SK-N-SH (cell line): ENCODE results near the gene RAF1. TPM values are rescaled to one million over a fixed set of nuclear protein-coding genes. Genes with fewer than 3 reads are reported as not detected.
"Not testable (repeated sequence)": the region's sequence is repeated elsewhere in the genome, so short reads cannot be mapped to it uniquely, and the experiment has no call there.

Experiments used
- CTCF ChIA-PET: fragments of 300-600, 350-600 bp; formaldehyde crosslinking; extraction: SDS; loops from one replicate; lab custom pipeline; 2021; lab: Yijun Ruan, JAX
- POLR2A ChIA-PET: fragments of 350-600 bp; sonication (Branson Sonifier 250); formaldehyde crosslinking; extraction: SDS; loops from one replicate; lab custom pipeline; 2020; ENCODE audit warnings: antibody characterized with exemption, inconsistent platforms; lab: Yijun Ruan, JAX
- DNase-seq: peaks from one replicate; pipeline ENCODE4 v3.0.0; 2012
- H2AFZ ChIP-seq: fragments of 200-600 bp; sonication (generic); 2 replicates; pipeline ENCODE4 v1.8.1; 2016; ENCODE audit warnings: antibody characterized with exemption, mild to moderate bottlenecking, low read depth
- H3F3A ChIP-seq: fragments of 200-600 bp; sonication (generic); replicated peaks from 2 replicates; pipeline ENCODE3; 2016; ENCODE audit warnings: antibody characterized with exemption, mild to moderate bottlenecking; ENCODE audit not compliant: insufficient read depth
- H3K27ac ChIP-seq, 2 experiments: fragments of 200-500 bp in 1 of 2; fragments of 200-600 bp in 1 of 2; sonication (Bioruptor generic) in 1 of 2; sonication (generic), shearing (Covaris generic) in 1 of 2; 2 replicates each; pipeline versions ENCODE4 v1.5.1 to v1.6.1; 2014 to 2016; ENCODE audit warnings: low read depth in 2 of 2, inconsistent platforms in 1 of 2, low read length in 1 of 2, mild to moderate bottlenecking in 1 of 2, mixed read lengths in 1 of 2
- H3K27me3 ChIP-seq: fragments of 200-600 bp; sonication (generic), shearing (Covaris generic); 2 replicates; pipeline ENCODE4 v1.6.1; 2016; ENCODE audit warnings: mixed run types; ENCODE audit not compliant: insufficient read depth
- H3K36me3 ChIP-seq, 2 experiments: fragments of 200-500 bp in 1 of 2; fragments of 200-600 bp in 1 of 2; sonication (Bioruptor generic) in 1 of 2; sonication (generic) in 1 of 2; replicated peaks in 1 of 2; 2 replicates each; pipeline versions ENCODE3 to v1.5.1; 2014 to 2016; ENCODE audit warnings: low read length in 1 of 2, mild to moderate bottlenecking in 1 of 2; ENCODE audit not compliant: insufficient read depth in 2 of 2, control insufficient read depth in 1 of 2
- H3K4me1 ChIP-seq, 2 experiments: fragments of 200-500 bp in 1 of 2; fragments of 200-600 bp in 1 of 2; sonication (Bioruptor generic) in 1 of 2; sonication (generic), shearing (Covaris generic) in 1 of 2; 2 replicates each; pipeline versions ENCODE4 v1.5.1 to v1.6.1; 2014 to 2016; ENCODE audit warnings: low read depth in 1 of 2, low read length in 1 of 2, mixed run types in 1 of 2; ENCODE audit not compliant: insufficient read depth in 2 of 2, control insufficient read depth in 1 of 2
- H3K4me2 ChIP-seq: fragments of 200-600 bp; sonication (generic), shearing (Covaris generic); 2 replicates; pipeline ENCODE4 v1.6.1; 2017; ENCODE audit warnings: mixed run types
- H3K4me3 ChIP-seq, 2 experiments: fragments of 200-500 bp in 1 of 2; fragments of 200-600 bp in 1 of 2; sonication (Bioruptor generic) in 1 of 2; sonication (generic), shearing (Covaris generic) in 1 of 2; 2 replicates each; pipeline versions ENCODE4 v1.5.1 to v1.8.1; 2014 to 2016; ENCODE audit warnings: low read depth in 2 of 2, inconsistent platforms in 1 of 2, low read length in 1 of 2, mild to moderate bottlenecking in 1 of 2, mixed read lengths in 1 of 2, moderate library complexity in 1 of 2
- H3K79me2 ChIP-seq: fragments of 200-600 bp; sonication (generic); 2 replicates; pipeline ENCODE4 v1.8.1; 2017; ENCODE audit warnings: mild to moderate bottlenecking; ENCODE audit not compliant: insufficient read depth
- H3K9ac ChIP-seq: fragments of 200-600 bp; sonication (generic); 2 replicates; pipeline ENCODE4 v1.6.1; 2017; ENCODE audit warnings: mixed run types
- H3K9me2 ChIP-seq: fragments of 200-600 bp; sonication (generic); 2 replicates; pipeline ENCODE4 v1.6.1; 2017; ENCODE audit warnings: mixed run types
- H3K9me3 ChIP-seq: fragments of 200-600 bp; sonication (generic); 2 replicates; pipeline ENCODE4 v1.6.1; 2017; ENCODE audit warnings: mixed run types, mild to moderate bottlenecking, moderate library complexity
- H4K20me1 ChIP-seq: fragments of 200-600 bp; sonication (generic); 2 replicates; pipeline ENCODE4 v1.6.1; 2017; ENCODE audit warnings: mild to moderate bottlenecking, mixed run types; ENCODE audit not compliant: insufficient read depth
- EP300 ChIP-seq, 2 experiments: IDR thresholded peaks; 2 replicates each; pipeline versions ENCODE4 v1.4.0 to v1.6.1; 2012; ENCODE audit warnings: borderline replicate concordance in 1 of 2, low read depth in 1 of 2, low read length in 1 of 2
- GABPA ChIP-seq: IDR thresholded peaks from 2 replicates; pipeline ENCODE4 v1.4.0; 2012; ENCODE audit warnings: low read depth, mild to moderate bottlenecking
- MEF2A ChIP-seq: IDR thresholded peaks from 2 replicates; pipeline ENCODE4 v1.4.0; 2012; ENCODE audit warnings: low read depth, borderline replicate concordance
- POLR2AphosphoS5 ChIP-seq: IDR thresholded peaks from 2 replicates; pipeline ENCODE4 v1.6.1; 2012; ENCODE audit warnings: low read depth, low read length
- TAF1 ChIP-seq: IDR thresholded peaks from 2 replicates; pipeline ENCODE4 v1.6.1; 2012; ENCODE audit warnings: low read depth, mild to moderate bottlenecking, low read length, moderate library complexity, borderline replicate concordance
- WGBS: methylation state at CpG from one replicate; pipeline ENCODE4 v1.1.6; 2017; ENCODE audit warnings: low lambda C conversion rate; 5-methylcytosine and 5-hydroxymethylcytosine counted together
- polyA plus RNA-seq, 3 experiments: library from polyadenylated mRNA; depleted of rRNA; stranded (reverse); fragments of >200 nt; gene quantifications; 2 replicates each; pipeline ENCODE4 v1.2.3, GENCODE V29; 2012
- TF ChIP-seq, protein P1 (sequence below): fragments of 150-350 bp; IDR thresholded peaks from 2 replicates; pipeline ENCODE4 v1.6.1; 2016; ENCODE audit warnings: mild to moderate bottlenecking, low read depth, low read length

RAF1 gene
- polyA plus RNA-seq, 1 of the 3 experiments (the other 2 are of a cell fraction), result 58.7 TPM

DNA sequence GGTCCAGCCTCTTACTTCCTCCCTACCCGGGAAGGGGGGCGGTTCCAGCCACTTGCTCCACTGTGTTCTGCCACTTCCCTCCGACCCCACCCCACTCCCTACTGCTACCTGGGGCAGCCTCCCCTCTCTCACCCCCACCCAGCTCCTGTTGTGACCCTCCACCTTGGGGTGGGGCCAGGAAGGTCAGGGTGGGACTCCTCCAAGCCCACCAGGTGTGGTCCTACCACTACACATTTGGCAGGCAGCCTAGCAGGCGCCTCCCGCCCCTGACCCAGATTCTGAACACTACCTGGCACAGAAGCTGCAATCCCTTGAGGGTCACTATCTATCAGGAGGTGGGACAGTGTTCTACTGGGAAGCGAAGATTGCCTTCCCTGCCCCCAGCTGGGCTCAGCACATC, 13.7 kb upstream of the RAF1 start:
- no peak for TF ChIP-seq MEF2A
- DNase-seq, result no peak
- no peak overlapping the region for H3K27ac ChIP-seq
- no peaks in the 10 kb centered on the region for H3F3A ChIP-seq
- H3K4me1 ChIP-seq, result peaks cover 0 to 3% of the 10 kb centered on the region in 2 experiments; a peak in 1 of 4 replicates
- no peaks in the 10 kb centered on the region for H3K9me3 ChIP-seq
- no peak overlapping the region for H2AFZ ChIP-seq
- H4K20me1 ChIP-seq, result no peaks in the 10 kb centered on the region
- CTCF ChIA-PET, result no interaction called here
- no peak overlapping the region for H3K9ac ChIP-seq
- H3K27me3 ChIP-seq, result no peaks in the 10 kb centered on the region
- no peaks in the 10 kb centered on the region for H3K36me3 ChIP-seq
- H3K9me2 ChIP-seq, result no peaks in the 10 kb centered on the region
- 74% methylated on average over 4 of the region's 6 CpGs for WGBS
- POLR2A ChIA-PET, result interaction anchor here (0.6 kb wide), 1 partner anchor 135 kb away, joined by 3 read pairs; no protein-coding TSS in a partner anchor
- H3K4me3 ChIP-seq, result no peak overlapping the region
- H3K4me2 ChIP-seq, result no peak overlapping the region
- no peaks in the 10 kb centered on the region for H3K79me2 ChIP-seq

DNA sequence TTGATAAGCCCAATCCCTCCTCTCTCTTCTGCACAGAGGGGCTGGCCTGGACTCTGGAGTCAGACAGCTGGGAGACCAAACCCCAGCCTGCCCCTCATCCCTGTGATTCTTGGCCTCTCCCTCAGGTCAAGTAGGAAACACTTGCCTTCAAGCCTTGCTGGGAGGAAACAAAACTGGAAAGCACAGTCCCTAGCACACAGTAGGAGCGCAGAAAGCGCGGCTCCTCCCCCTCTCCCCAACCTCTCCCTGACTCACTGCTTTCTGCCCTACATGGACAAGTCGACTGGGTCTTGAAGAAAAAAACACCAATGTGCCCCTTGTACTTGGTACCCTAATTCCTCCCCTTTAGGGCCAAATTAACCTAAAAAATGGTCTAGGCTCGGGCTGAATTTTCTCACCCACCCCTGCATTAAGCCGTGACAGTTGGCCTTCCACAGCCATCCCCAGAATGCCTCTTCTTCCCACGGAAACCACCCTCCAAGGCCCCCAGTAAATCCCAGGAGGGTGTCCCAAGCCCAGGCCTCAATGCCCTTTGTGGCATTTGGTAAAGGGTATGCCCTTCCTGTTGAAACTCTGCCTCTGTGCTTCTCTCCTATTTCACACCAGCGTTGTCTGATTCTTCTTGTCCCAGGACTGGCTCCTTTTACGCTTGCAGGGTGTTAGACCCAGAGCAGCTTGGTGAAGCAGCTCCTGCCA, 11.3 kb upstream of the RAF1 start:
- CTCF ChIA-PET, result no interaction called here
- no peaks in the 10 kb centered on the region for H3K9me2 ChIP-seq
- no peak overlapping the region for H3K4me2 ChIP-seq
- TF ChIP-seq TAF1, result no peak
- no peak for TF ChIP-seq POLR2AphosphoS5
- TF ChIP-seq, protein P1, sequence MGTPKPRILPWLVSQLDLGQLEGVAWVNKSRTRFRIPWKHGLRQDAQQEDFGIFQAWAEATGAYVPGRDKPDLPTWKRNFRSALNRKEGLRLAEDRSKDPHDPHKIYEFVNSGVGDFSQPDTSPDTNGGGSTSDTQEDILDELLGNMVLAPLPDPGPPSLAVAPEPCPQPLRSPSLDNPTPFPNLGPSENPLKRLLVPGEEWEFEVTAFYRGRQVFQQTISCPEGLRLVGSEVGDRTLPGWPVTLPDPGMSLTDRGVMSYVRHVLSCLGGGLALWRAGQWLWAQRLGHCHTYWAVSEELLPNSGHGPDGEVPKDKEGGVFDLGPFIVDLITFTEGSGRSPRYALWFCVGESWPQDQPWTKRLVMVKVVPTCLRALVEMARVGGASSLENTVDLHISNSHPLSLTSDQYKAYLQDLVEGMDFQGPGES, result no peak
- no peak for TF ChIP-seq GABPA
- TF ChIP-seq EP300 (IDR thresholded peaks at IDR 0.05; ENCODE audit: borderline replicate concordance in 1 of 2, low read depth in 1 of 2, low read length in 1 of 2), result no peak
- POLR2A ChIA-PET, result no interaction called here
- H3F3A ChIP-seq, result no peaks in the 10 kb centered on the region
- H2AFZ ChIP-seq, result no peak overlapping the region
- 79% methylated on average over 9 of the region's 9 CpGs for WGBS
- H4K20me1 ChIP-seq, result no peaks in the 10 kb centered on the region
- DNase-seq, result no peak
- H3K9me3 ChIP-seq, result no peaks in the 10 kb centered on the region
- H3K27ac ChIP-seq, result no peak overlapping the region
- peaks cover 0 to 3% of the 10 kb centered on the region in 2 experiments; a peak in 1 of 4 replicates for H3K4me1 ChIP-seq
- H3K4me3 ChIP-seq, result no peak overlapping the region
- no peak overlapping the region for H3K9ac ChIP-seq
- H3K36me3 ChIP-seq, result no peaks in the 10 kb centered on the region
- H3K27me3 ChIP-seq, result no peaks in the 10 kb centered on the region
- H3K79me2 ChIP-seq, result no peaks in the 10 kb centered on the region

DNA sequence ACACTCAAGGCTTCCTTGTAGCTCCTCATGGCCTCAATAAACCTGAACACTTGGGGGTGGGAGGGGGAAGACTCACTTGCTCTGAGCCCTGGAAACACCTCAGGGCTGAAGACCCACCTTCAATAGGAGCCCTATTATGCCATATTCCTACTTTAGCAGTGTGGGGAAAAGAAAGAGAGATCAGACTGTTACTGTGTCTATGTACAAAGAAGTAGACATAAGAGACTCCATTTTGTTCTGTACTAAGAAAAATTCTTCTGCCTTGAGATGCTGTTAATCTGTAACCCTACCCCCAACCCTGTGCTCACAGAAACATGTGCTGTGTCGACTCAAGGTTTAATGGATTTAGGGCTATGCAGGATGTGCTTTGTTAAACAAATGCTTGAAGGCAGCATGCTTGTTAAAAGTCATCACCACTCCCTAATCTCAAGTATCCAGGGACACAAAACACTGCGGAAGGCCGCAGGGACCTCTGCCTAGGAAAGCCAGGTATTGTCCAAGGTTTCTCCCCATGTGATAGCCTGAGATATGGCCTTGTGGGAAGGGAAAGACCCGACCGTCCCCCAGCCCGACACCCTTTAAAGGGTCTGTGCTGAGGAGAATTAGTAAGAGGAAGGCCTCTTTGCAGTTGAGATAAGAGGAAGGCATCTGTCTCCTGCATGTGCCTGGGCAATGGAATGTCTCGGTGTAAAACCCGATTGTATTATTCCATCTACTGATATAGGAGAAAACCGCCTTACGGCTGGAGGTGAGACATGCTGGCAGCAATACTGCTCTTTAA, 10.2 kb upstream of the RAF1 start:
- H4K20me1 ChIP-seq, H3K9me2 ChIP-seq, H3K4me2 ChIP-seq, H3K9me3 ChIP-seq, H3F3A ChIP-seq, CTCF ChIA-PET, H2AFZ ChIP-seq, POLR2A ChIA-PET, H3K27me3 ChIP-seq, H3K4me3 ChIP-seq, H3K27ac ChIP-seq, DNase-seq, H3K4me1 ChIP-seq, H3K79me2 ChIP-seq, H3K9ac ChIP-seq, H3K36me3 ChIP-seq: not testable (repeated sequence)
- WGBS, result 74% methylated on average over 6 of the region's 10 CpGs
